ENCODE measurements around the gene MRPL24. TPM values are rescaled to one million over a fixed set of nuclear protein-coding genes. Genes with fewer than 3 reads are reported as not detected.

The MRPL24 gene
- total and polyA plus RNA-seq, 2 of the 13 experiments (the other 11 are each of a cell fraction or from before 2014, with no cell fraction given), result 38.1 to 42.9 TPM

DNA sequence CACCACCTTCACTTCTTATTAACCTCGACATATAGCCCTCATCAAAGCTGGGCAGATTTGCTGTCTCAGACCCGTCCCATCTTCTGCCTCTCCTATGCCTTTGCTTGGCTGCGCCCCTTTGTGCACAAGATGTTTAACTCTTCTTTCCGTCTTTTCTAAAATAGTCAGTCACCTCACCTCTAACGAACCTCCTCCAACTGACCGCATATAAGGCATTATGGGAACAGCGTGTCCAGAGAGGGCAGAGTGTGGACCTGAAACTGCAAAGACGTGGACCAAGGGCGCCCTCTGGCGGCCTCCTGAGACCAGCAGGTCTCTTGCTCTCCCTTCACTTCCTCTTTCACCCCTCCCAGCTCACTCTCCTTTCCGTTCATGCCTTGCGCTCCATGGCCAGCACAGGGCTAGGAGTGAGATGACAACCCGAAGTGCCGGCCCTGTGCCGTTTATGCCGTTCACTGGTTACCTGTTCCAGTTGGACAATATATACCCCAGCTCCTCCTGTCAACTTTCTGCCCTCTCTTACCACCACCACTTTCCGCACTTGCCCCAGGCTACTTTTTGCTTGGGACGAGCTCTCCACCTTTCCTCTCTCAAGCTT is 15.1 kb downstream of the MRPL24 start (continued):
- TF ChIP-seq, protein P1, sequence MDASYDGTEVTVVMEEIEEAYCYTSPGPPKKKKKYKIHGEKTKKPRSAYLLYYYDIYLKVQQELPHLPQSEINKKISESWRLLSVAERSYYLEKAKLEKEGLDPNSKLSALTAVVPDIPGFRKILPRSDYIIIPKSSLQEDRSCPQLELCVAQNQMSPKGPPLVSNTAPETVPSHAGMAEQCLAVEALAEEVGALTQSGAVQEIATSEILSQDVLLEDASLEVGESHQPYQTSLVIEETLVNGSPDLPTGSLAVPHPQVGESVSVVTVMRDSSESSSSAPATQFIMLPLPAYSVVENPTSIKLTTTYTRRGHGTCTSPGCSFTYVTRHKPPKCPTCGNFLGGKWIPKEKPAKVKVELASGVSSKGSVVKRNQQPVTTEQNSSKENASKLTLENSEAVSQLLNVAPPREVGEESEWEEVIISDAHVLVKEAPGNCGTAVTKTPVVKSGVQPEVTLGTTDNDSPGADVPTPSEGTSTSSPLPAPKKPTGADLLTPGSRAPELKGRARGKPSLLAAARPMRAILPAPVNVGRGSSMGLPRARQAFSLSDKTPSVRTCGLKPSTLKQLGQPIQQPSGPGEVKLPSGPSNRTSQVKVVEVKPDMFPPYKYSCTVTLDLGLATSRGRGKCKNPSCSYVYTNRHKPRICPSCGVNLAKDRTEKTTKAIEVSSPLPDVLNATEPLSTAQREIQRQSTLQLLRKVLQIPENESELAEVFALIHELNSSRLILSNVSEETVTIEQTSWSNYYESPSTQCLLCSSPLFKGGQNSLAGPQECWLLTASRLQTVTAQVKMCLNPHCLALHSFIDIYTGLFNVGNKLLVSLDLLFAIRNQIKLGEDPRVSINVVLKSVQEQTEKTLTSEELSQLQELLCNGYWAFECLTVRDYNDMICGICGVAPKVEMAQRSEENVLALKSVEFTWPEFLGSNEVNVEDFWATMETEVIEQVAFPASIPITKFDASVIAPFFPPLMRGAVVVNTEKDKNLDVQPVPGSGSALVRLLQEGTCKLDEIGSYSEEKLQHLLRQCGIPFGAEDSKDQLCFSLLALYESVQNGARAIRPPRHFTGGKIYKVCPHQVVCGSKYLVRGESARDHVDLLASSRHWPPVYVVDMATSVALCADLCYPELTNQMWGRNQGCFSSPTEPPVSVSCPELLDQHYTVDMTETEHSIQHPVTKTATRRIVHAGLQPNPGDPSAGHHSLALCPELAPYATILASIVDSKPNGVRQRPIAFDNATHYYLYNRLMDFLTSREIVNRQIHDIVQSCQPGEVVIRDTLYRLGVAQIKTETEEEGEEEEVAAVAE (CRISPR knock-in tag; IDR thresholded peaks at IDR 0.05; ENCODE audit: borderline replicate concordance), result no peak
- TF ChIP-seq, protein P2, sequence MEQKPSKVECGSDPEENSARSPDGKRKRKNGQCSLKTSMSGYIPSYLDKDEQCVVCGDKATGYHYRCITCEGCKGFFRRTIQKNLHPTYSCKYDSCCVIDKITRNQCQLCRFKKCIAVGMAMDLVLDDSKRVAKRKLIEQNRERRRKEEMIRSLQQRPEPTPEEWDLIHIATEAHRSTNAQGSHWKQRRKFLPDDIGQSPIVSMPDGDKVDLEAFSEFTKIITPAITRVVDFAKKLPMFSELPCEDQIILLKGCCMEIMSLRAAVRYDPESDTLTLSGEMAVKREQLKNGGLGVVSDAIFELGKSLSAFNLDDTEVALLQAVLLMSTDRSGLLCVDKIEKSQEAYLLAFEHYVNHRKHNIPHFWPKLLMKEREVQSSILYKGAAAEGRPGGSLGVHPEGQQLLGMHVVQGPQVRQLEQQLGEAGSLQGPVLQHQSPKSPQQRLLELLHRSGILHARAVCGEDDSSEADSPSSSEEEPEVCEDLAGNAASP (CRISPR knock-in tag; IDR thresholded peaks at IDR 0.05; ENCODE audit: borderline replicate concordance), result peak; percentile 20; the same call in 1 of the 2 replicates
- TF ChIP-seq BRD4 (CRISPR knock-in tag; IDR thresholded peaks at IDR 0.05) (no peak), KMT2A (CRISPR knock-in tag; IDR thresholded peaks at IDR 0.05) (0 out of 2 replicates have a peak, but pooled peaks have one; percentile 43), ZNF878 (CRISPR knock-in tag; IDR thresholded peaks at IDR 0.05) (no peak), ZNF556 (CRISPR knock-in tag; IDR thresholded peaks at IDR 0.05; ENCODE audit: borderline replicate concordance) (no peak), ZNF12 (CRISPR knock-in tag; IDR thresholded peaks at IDR 0.05) (no peak), ZNF7 (CRISPR knock-in tag; IDR thresholded peaks at IDR 0.05) (no peak), U2AF2 (IDR thresholded peaks at IDR 0.05; ENCODE audit: low read depth, low read length) (no peak), RXRA (CRISPR knock-in tag; IDR thresholded peaks at IDR 0.05) (no peak), RAD21 (CRISPR knock-in tag; IDR thresholded peaks at IDR 0.05) (peak; percentile 92), ZC3H13 (CRISPR knock-in tag; IDR thresholded peaks at IDR 0.05) (0 out of 2 replicates have a peak, but pooled peaks have one; percentile 66)
- TF ChIP-seq, protein P3, sequence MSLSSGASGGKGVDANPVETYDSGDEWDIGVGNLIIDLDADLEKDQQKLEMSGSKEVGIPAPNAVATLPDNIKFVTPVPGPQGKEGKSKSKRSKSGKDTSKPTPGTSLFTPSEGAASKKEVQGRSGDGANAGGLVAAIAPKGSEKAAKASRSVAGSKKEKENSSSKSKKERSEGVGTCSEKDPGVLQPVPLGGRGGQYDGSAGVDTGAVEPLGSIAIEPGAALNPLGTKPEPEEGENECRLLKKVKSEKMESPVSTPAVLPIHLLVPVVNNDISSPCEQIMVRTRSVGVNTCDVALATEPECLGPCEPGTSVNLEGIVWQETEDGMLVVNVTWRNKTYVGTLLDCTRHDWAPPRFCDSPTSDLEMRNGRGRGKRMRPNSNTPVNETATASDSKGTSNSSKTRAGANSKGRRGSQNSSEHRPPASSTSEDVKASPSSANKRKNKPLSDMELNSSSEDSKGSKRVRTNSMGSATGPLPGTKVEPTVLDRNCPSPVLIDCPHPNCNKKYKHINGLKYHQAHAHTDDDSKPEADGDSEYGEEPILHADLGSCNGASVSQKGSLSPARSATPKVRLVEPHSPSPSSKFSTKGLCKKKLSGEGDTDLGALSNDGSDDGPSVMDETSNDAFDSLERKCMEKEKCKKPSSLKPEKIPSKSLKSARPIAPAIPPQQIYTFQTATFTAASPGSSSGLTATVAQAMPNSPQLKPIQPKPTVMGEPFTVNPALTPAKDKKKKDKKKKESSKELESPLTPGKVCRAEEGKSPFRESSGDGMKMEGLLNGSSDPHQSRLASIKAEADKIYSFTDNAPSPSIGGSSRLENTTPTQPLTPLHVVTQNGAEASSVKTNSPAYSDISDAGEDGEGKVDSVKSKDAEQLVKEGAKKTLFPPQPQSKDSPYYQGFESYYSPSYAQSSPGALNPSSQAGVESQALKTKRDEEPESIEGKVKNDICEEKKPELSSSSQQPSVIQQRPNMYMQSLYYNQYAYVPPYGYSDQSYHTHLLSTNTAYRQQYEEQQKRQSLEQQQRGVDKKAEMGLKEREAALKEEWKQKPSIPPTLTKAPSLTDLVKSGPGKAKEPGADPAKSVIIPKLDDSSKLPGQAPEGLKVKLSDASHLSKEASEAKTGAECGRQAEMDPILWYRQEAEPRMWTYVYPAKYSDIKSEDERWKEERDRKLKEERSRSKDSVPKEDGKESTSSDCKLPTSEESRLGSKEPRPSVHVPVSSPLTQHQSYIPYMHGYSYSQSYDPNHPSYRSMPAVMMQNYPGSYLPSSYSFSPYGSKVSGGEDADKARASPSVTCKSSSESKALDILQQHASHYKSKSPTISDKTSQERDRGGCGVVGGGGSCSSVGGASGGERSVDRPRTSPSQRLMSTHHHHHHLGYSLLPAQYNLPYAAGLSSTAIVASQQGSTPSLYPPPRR (CRISPR knock-in tag; IDR thresholded peaks at IDR 0.05; ENCODE audit: borderline replicate concordance), result no peak
- TF ChIP-seq, protein P4, sequence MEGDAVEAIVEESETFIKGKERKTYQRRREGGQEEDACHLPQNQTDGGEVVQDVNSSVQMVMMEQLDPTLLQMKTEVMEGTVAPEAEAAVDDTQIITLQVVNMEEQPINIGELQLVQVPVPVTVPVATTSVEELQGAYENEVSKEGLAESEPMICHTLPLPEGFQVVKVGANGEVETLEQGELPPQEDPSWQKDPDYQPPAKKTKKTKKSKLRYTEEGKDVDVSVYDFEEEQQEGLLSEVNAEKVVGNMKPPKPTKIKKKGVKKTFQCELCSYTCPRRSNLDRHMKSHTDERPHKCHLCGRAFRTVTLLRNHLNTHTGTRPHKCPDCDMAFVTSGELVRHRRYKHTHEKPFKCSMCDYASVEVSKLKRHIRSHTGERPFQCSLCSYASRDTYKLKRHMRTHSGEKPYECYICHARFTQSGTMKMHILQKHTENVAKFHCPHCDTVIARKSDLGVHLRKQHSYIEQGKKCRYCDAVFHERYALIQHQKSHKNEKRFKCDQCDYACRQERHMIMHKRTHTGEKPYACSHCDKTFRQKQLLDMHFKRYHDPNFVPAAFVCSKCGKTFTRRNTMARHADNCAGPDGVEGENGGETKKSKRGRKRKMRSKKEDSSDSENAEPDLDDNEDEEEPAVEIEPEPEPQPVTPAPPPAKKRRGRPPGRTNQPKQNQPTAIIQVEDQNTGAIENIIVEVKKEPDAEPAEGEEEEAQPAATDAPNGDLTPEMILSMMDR (CRISPR knock-in tag; IDR thresholded peaks at IDR 0.05), result peak; percentile 98

All from HepG2 (cell line).